IPS-NIHi11 (cell line): ENCODE results near the gene POMP.

Experiments used
- DNase-seq: peaks from one replicate; pipeline ENCODE4 v3.0.0; 2012; ENCODE audit warnings: mixed read lengths, low spot score

Gene POMP

DNA sequence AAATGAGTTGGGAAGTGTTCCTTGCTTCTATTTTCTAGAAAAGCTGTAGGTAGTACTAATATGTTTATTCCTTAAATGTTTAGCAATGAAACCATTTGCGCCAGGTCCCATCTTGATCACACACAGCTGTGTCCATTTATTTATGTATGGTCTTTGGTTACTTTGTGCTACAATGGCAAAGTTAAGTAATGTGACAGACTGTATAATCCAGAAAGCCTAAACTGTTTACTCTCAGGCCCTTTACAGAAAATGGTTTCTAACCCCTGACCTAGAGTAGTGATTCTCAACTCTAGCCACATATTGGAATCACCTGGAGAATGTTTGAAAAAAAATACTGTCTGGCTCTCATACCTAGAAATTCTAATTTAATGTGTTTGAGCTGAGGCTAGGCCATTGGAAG lies 38.5 kb downstream of the POMP start:
- no peak for DNase-seq

- no peak for DNase-seq
Observed at GRCh38 chr13:28699246-28699645, 40.3 kb downstream of the POMP start.

DNA sequence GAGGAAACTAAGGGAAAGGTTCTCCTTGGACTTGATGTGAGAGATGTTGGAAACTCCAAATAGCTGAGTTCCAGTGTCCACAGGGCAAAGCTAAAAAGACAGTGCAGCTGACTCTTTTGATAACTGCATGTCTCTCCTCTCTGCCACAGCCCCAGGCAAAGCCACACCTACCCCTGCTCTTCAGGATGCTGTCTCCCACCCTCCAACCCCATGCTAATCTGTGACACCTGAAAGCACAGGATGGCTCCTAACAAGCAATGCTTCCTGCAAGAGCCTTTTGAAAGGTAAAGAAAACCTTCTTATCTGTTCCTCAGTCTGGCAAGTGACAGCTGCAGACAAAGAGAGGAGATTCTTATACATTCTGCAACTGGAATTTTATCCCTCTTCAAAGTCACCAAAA lies 45.4 kb downstream of the POMP start:
- no peak for DNase-seq

- DNase-seq: no peak
Observed at GRCh38 chr13:28704919-28705318, 46.0 kb downstream of the POMP start.

GRCh38 chr13:28705461-28706083 lies 46.6 kb downstream of the POMP start:
- DNase-seq: no peak

GRCh38 chr13:28707629-28708427 lies 48.9 kb downstream of the POMP start:
- no peak for DNase-seq

- DNase-seq: no peak
Observed at GRCh38 chr13:28710161-28710560, 51.2 kb downstream of the POMP start.

GRCh38 chr13:28714651-28715050 lies 55.7 kb downstream of the POMP start:
- DNase-seq: no peak

DNA sequence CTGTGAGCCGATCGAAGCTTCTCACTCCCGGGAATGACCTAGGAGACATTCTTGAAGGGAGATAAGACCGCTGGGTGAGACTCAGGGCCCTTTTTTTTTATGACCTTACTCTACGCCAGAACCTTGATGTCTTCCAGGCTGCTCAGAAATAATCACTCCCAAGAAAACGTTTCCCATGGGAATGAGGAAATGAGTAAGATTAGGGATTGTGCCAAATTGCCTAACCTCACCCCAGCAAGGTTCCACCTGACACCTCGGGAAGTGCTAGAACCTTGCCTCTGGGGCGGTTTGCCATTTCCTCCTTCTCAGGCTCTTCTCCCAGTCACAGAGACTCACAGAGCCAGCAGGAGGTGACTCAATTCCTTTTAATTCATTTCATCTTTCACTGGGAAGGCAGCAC lies 57.6 kb downstream of the POMP start:
- no peak for DNase-seq

DNA sequence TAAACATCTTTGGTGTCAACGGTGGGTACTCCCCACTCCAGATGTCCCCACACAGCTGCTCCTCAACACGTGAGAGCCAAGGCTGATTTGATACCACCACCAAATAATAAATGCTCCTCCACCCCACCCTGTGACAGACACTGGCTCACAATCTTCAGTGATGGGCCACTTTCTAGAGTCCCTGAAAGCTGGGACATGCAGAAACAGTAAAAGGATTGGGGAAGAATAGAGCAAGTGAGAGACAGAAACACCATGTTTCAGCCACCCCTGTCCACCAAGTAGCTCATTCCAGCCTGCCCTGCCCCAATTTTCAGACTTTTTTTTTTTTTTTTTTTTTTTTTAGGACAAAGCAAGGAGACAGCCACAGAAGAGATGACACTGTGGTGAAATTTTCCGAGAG lies 58.2 kb downstream of the POMP start:
- DNase-seq: no peak

DNA sequence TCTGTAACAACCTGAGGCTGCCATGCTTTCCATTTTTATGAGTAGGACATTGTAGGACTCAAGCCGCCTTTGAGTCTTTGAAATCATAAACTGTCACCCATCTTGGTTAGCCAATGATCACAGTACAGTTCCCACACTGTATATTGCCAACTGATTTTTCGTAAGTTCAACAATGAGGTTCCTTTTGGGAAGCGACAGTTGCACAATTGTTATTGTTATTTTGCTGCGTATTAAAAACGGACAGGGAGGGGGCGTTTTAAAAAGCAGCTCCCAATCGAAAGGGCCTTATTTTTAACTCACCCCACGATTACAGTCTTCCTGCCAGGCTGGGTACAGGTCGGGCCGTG lies 59.2 kb downstream of the POMP start:
- no peak for DNase-seq

GRCh38 chr13:28718543-28719226 lies 59.8 kb downstream of the POMP start, which contains the start of gene SLC46A3:
Gene SLC46A3 (minus strand): TSS chr13:28718970. CDS start chr13:28717998, 972 bp downstream.
- DNase-seq: peak; percentile 99

DNA sequence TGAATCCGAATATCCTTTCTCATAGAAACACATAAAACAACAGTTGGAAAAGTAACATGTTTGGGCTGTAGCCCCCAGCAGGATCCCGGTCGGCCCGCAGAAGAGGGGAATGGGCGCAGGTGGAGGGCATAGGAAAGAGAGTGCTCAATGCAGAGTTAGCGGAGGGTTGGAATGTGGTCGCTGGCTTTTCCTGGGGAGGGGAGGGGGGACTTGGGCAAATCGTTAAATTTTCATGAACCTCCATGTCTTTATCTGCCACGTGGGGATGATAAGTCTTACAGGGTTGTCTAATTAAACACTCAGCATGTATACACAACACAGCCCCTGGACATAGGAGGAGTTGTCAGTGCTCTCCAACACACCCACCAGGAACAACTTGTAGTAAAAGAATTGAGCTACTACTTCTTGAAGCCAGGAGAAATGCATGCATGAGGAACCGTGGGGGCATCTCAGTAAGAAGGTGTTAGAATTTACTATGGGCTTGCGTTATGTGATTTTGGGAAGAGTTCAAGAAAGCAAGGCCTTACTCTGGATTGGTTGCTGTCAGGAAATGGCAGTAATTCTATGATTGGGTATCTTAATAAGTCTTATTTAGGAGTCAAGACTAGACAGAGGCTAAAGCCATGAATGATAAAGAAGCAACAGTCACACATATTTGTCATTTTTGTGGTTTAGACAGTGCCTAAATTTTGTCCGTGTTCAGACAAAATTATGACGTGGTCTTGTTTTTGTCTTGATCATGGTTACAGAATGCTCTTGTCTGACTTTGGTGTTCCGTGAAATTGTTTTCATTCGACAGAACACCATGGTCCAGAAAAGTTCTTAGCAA lies 60.5 kb downstream of the POMP start:
- no peak for DNase-seq

GRCh38 chr13:28723806-28724205 lies 64.9 kb downstream of the POMP start:
- no peak for DNase-seq

DNA sequence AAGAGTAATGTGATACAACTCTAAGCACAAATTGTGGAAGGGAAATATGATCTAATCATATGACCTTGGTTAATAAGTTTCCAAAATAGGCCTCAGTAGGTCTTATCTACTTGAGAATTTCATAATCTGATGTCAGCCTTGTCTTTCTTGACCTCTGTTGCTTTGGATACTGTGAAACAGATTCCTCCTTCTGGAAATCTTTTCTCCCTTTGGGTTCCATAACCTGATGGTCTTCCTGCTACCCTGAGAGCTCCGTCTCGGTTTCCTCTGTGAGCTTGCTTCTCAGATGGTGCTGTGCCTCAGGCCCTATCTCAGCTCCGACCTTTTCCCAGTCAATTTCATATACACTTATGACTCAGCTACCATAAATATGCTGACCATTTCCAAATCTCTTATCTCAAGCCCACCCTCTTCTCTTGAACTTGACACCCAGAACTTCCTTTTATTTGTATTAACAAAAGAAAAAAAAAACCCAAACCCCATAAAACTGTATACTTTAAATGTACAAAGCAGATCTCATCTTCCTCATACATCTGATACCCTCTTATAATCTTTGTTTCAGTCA lies 66.2 kb downstream of the POMP start:
- no peak for DNase-seq
